Thoracic aorta (tissue), 2 donors: Measurements from ENCODE around the gene OMA1. TPM values are rescaled to one million over a fixed set of nuclear protein-coding genes. Genes with fewer than 3 reads are reported as not detected.

Source experiments
- ATAC-seq: fragments of 150-250 bp; one replicate; pipeline ENCODE4 v1.8.0; 2017; ENCODE audit warnings: low read depth; ENCODE audit not compliant: insufficient number of reproducible peaks, low FRiP score
- DNase-seq: peaks from one replicate; pipeline ENCODE4 v3.0.0-alpha.2; 2020; ENCODE audit warnings: low spot score
- H3K27ac ChIP-seq, 2 donors: fragments of 200-600 bp; sonication (generic); 1 replicate in 1 of 2; 2 replicates in 1 of 2; pipeline ENCODE4 v1.5.1; 2016; ENCODE audit warnings: mild to moderate bottlenecking in 2 of 2, moderate library complexity in 2 of 2
- H3K27me3 ChIP-seq: fragments of 200-600 bp; sonication (generic); replicated peaks from 2 replicates; pipeline ENCODE4 v1.6.0; 2016; ENCODE audit warnings: mild to moderate bottlenecking; ENCODE audit not compliant: insufficient read depth
- H3K36me3 ChIP-seq: fragments of 200-600 bp; sonication (generic); one replicate; pipeline ENCODE4 v1.5.1; 2016
- H3K4me1 ChIP-seq, 2 donors: fragments of 200-600 bp; sonication (generic); 1 replicate in 1 of 2; 2 replicates in 1 of 2; pipeline versions ENCODE4 v1.5.1 to v1.6.0; 2016; ENCODE audit warnings: low read depth in 2 of 2, mild to moderate bottlenecking in 1 of 2; ENCODE audit not compliant: control insufficient read depth in 1 of 2
- H3K4me3 ChIP-seq: fragments of 200-600 bp; sonication (generic); 2 replicates; pipeline ENCODE4 v1.5.1; 2016; ENCODE audit warnings: mild to moderate bottlenecking
- H3K9me3 ChIP-seq: fragments of 200-600 bp; sonication (generic); 2 replicates; pipeline ENCODE4 v1.5.1; 2016
- CTCF ChIP-seq: fragments of 200-600 bp; sonication (generic); IDR thresholded peaks from one replicate; pipeline ENCODE4 v1.5.1; 2019; ENCODE audit warnings: antibody characterized with exemption
- total RNA-seq, 2 donors: library from RNA; depleted of rRNA; stranded (reverse); fragments of >200 nt; gene quantifications; one replicate each; pipeline versions ENCODE4 v1.1.0 to v1.2.3, GENCODE V29; 2016

OMA1 gene
- total RNA-seq, 2 donors from 2014 or later = 20.4 to 42.4 TPM

- no peak for TF ChIP-seq CTCF
- H3K27ac ChIP-seq = peak overlapping the region; percentile 6 to 39
- ATAC-seq (no peak), DNase-seq (no peak)
- no peaks in the 10 kb centered on the region for H3K27me3 ChIP-seq
- H3K9me3 ChIP-seq = no peaks in the 10 kb centered on the region
- H3K4me3 ChIP-seq = peak overlapping the region; percentile 78
- no peaks in the 10 kb centered on the region for H3K36me3 ChIP-seq
- peaks cover 7 to 11% of the 10 kb centered on the region in 2 donors for H3K4me1 ChIP-seq
Measured at GRCh38 chr1:58577654-58578030, 31.1 kb upstream of the OMA1 start.

- H3K4me3 ChIP-seq = peak within 1 kb of the TSS; percentile 78
- no peaks in the 10 kb centered on the region for H3K36me3 ChIP-seq
- H3K9me3 ChIP-seq = no peaks in the 10 kb centered on the region
- TF ChIP-seq CTCF = no peak
- ATAC-seq = no peak
- DNase-seq = no peak
- H3K27me3 ChIP-seq = no peaks in the 10 kb centered on the region
- H3K4me1 ChIP-seq = peaks cover 7 to 11% of the 10 kb centered on the region in 2 donors
- H3K27ac ChIP-seq = peak within 1 kb of the TSS; percentile 6 to 39
Measured at GRCh38 chr1:58576727-58577653, 30.5 kb upstream of the OMA1 start, which contains the start of gene TACSTD2. TSS of gene TACSTD2 (minus strand) at chr1:58577252. CDS start at chr1:58577156, 96 bp downstream.

GRCh38 chr1:58576325-58576726, 29.8 kb upstream of the OMA1 start:
- no peak for DNase-seq

GRCh38 chr1:58575551-58576324, 29.2 kb upstream of the OMA1 start:
- Histone ChIP-seq H3K4me3 (peak overlapping the region; percentile 78), H3K36me3 (no peaks in the 10 kb centered on the region), H3K27ac (no peak overlapping the region), H3K27me3 (no peaks in the 10 kb centered on the region), H3K9me3 (no peaks in the 10 kb centered on the region), H3K4me1 (peaks cover 7 to 11% of the 10 kb centered on the region in 2 donors)
- ATAC-seq (no peak), DNase-seq (no peak)
- no peak for TF ChIP-seq CTCF

More at GRCh38 chr1:58576325-58576726, 29.8 kb upstream of the OMA1 start:
- TF ChIP-seq CTCF = no peak
- Histone ChIP-seq H3K4me3 (peak overlapping the region; percentile 78), H3K27me3 (no peaks in the 10 kb centered on the region), H3K27ac (no peak overlapping the region), H3K4me1 (peaks cover 7 to 11% of the 10 kb centered on the region in 2 donors), H3K9me3 (no peaks in the 10 kb centered on the region), H3K36me3 (no peaks in the 10 kb centered on the region)
- no peak for ATAC-seq

GRCh38 chr1:58574816-58575215, 28.3 kb upstream of the OMA1 start:
- no peak for DNase-seq
- no peak for ATAC-seq
- no peaks in the 10 kb centered on the region for H3K36me3 ChIP-seq
- H3K4me1 ChIP-seq = peaks cover 7 to 11% of the 10 kb centered on the region in 2 donors
- no peak overlapping the region for H3K27ac ChIP-seq
- no peak for TF ChIP-seq CTCF
- no peaks in the 10 kb centered on the region for H3K9me3 ChIP-seq
- no peaks in the 10 kb centered on the region for H3K27me3 ChIP-seq
- H3K4me3 ChIP-seq = no peak overlapping the region
